ENCODE measurements around the gene SPATA4.

GRCh38 chr4:176223561-176223960 is 28.2 kb upstream of the SPATA4 start:
- TF ChIP-seq, protein P1, sequence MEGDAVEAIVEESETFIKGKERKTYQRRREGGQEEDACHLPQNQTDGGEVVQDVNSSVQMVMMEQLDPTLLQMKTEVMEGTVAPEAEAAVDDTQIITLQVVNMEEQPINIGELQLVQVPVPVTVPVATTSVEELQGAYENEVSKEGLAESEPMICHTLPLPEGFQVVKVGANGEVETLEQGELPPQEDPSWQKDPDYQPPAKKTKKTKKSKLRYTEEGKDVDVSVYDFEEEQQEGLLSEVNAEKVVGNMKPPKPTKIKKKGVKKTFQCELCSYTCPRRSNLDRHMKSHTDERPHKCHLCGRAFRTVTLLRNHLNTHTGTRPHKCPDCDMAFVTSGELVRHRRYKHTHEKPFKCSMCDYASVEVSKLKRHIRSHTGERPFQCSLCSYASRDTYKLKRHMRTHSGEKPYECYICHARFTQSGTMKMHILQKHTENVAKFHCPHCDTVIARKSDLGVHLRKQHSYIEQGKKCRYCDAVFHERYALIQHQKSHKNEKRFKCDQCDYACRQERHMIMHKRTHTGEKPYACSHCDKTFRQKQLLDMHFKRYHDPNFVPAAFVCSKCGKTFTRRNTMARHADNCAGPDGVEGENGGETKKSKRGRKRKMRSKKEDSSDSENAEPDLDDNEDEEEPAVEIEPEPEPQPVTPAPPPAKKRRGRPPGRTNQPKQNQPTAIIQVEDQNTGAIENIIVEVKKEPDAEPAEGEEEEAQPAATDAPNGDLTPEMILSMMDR (IDR thresholded peaks at IDR 0.05; ENCODE audit: insufficient read depth, low read length), result no peak
- no peak for TF ChIP-seq GABPA (IDR thresholded peaks at IDR 0.05; ENCODE audit: low read depth)

Data from HL-60 (cell line).